Prostate gland (tissue), 2 donors: ENCODE results near the gene DIPK1C.

ENCODE experiments used
- CTCF ChIP-seq, 4 experiments: fragments of 200-600 bp in 2 of 4; fragments of 450-650 bp in 2 of 4; sonication (generic) in 2 of 4; IDR thresholded peaks; 1 replicate in 3 of 4; 2 replicates in 1 of 4; pipeline ENCODE4 v1.5.1; 2016 to 2019; ENCODE audit warnings: antibody characterized with exemption in 4 of 4, mild to moderate bottlenecking in 2 of 4, moderate library complexity in 2 of 4
- POLR2A ChIP-seq: fragments of 450-650 bp; IDR thresholded peaks from one replicate; pipeline ENCODE4 v1.6.1; 2016; ENCODE audit warnings: antibody characterized with exemption, mild to moderate bottlenecking

- TF ChIP-seq CTCF (IDR thresholded peaks at IDR 0.05), result no peak
- TF ChIP-seq POLR2A, result no peak
Observed at GRCh38 chr18:74395006-74395405, 62.1 kb downstream of the DIPK1C start.
